HCT116 (cell line): ENCODE data around the gene ZNF212. TPM values are rescaled to one million over a fixed set of nuclear protein-coding genes. Genes with fewer than 3 reads are reported as not detected.

Experiments
- ATAC-seq: fragments of 200-7000 bp; cut with Tn5 transposase; 2 replicates; pipeline ENCODE4 v1.9.1; 2020; ENCODE audit warnings: mild to moderate bottlenecking, moderate library complexity
- Bru-seq: library from RNA; stranded (reverse); fragments of 400-500 nt; gene quantifications from one replicate; lab custom pipeline; 2021; lab: Mats Ljungman, UMichigan
- BruChase-seq, 2 experiments: library from RNA; stranded (reverse); fragments of 400-500 nt; gene quantifications; one replicate each; lab custom pipeline; 2021; lab: Mats Ljungman, UMichigan
- BruUV-seq: library from RNA; stranded (reverse); fragments of 400-500 nt; replicated peaks from 2 replicates; lab custom pipeline; 2021; lab: Mats Ljungman, UMichigan
- CTCF ChIA-PET: fragments of 300-600 bp; sonication (Branson Sonifier 250); formaldehyde crosslinking; loops from one replicate; lab custom pipeline; 2021; ENCODE audit warnings: antibody characterized with exemption; lab: Charles Lee
- POLR2A ChIA-PET: fragments of 300-600, 350-600 bp; sonication (Branson Sonifier 250); formaldehyde crosslinking; loops from one replicate; lab custom pipeline; 2021; ENCODE audit warnings: antibody characterized with exemption; lab: Charles Lee
- RAD21 ChIA-PET, 2 experiments: fragments of 300-600 bp; sonication (Branson Sonifier 250); formaldehyde crosslinking; loops; one replicate each; lab custom pipeline; 2023; ENCODE audit warnings: low total read pairs in 2 of 2; ENCODE audit not compliant: uncharacterized antibody in 2 of 2, unreplicated experiment in 2 of 2, low non-redundant PET in 1 of 2; lab: Charles Lee
- DNase-seq: peaks from one replicate; pipeline ENCODE4 v3.0.0-alpha.2; 2010; ENCODE audit warnings: low read depth, low spot score
- H2AFZ ChIP-seq: fragments of 200-600 bp; shearing (Covaris generic), sonication (generic); 2 replicates; pipeline ENCODE4 v1.6.1; 2017; ENCODE audit warnings: low read depth, mixed run types, mixed read lengths, antibody characterized with exemption, low read length; ENCODE audit not compliant: poor library complexity, severe bottlenecking
- H3K27ac ChIP-seq: 2 replicates; pipeline ENCODE4 v1.5.1; 2012; ENCODE audit warnings: low read depth, low read length
- H3K27me3 ChIP-seq: fragments of 200-600 bp; sonication (generic); 2 replicates; pipeline ENCODE4 v1.6.1; 2016; ENCODE audit warnings: mixed run types, low read length, mixed read lengths; ENCODE audit not compliant: insufficient read depth
- H3K36me3 ChIP-seq, 2 experiments: fragments of 200-500 bp in 1 of 2; fragments of 200-600 bp in 1 of 2; sonication (Bioruptor generic) in 1 of 2; sonication (generic) in 1 of 2; 2 replicates each; pipeline versions ENCODE4 v1.5.1 to v1.6.1; 2014 to 2016; ENCODE audit warnings: low read length in 2 of 2, inconsistent platforms in 1 of 2, mixed read lengths in 1 of 2, mixed run types in 1 of 2; ENCODE audit not compliant: insufficient read depth in 2 of 2, control insufficient read depth in 1 of 2
- H3K4me1 ChIP-seq, 2 experiments: fragments of 200-600 bp in 1 of 2; sonication (generic) in 1 of 2; 2 replicates each; pipeline versions ENCODE4 v1.5.1 to v1.6.1; 2012 to 2017; ENCODE audit warnings: low read length in 2 of 2, inconsistent platforms in 1 of 2, mild to moderate bottlenecking in 1 of 2, mixed read lengths in 1 of 2, mixed run types in 1 of 2, moderate library complexity in 1 of 2; ENCODE audit not compliant: insufficient read depth in 2 of 2, control insufficient read depth in 1 of 2
- H3K4me2 ChIP-seq: fragments of 200-600 bp; sonication (generic); 2 replicates; pipeline ENCODE4 v1.6.1; 2017; ENCODE audit warnings: mixed run types, low read length, mixed read lengths
- H3K4me3 ChIP-seq, 2 experiments: fragments of 200-600 bp in 1 of 2; sonication (generic) in 1 of 2; replicated peaks in 1 of 2; 2 replicates each; pipeline ENCODE4 v1.5.1; 2011 to 2016; ENCODE audit warnings: low read length in 2 of 2, control low read depth in 1 of 2, low read depth in 1 of 2, mild to moderate bottlenecking in 1 of 2, mixed read lengths in 1 of 2, mixed run types in 1 of 2
- H3K79me2 ChIP-seq: fragments of 200-600 bp; sonication (generic); 2 replicates; pipeline ENCODE4 v1.6.1; 2017; ENCODE audit warnings: mild to moderate bottlenecking, mixed run types, low read length, moderate library complexity, mixed read lengths; ENCODE audit not compliant: insufficient read depth
- H3K9ac ChIP-seq: fragments of 200-600 bp; sonication (generic); 2 replicates; pipeline ENCODE4 v1.6.1; 2016; ENCODE audit warnings: low read length, mixed read lengths
- H3K9me2 ChIP-seq: fragments of 200-600 bp; sonication (generic), shearing (Covaris generic); 2 replicates; pipeline ENCODE4 v1.6.1; 2017; ENCODE audit warnings: mixed run types, mild to moderate bottlenecking, moderate library complexity; ENCODE audit not compliant: insufficient read depth
- H3K9me3 ChIP-seq, 2 experiments: fragments of 200-500 bp in 1 of 2; fragments of 200-600 bp in 1 of 2; sonication (Bioruptor generic) in 1 of 2; sonication (generic) in 1 of 2; 2 replicates each; pipeline ENCODE4 v1.6.1; 2014 to 2017; ENCODE audit warnings: low read length in 2 of 2, mixed read lengths in 2 of 2, inconsistent platforms in 1 of 2, low read depth in 1 of 2, mild to moderate bottlenecking in 1 of 2, mixed run types in 1 of 2, moderate library complexity in 1 of 2; ENCODE audit not compliant: control insufficient read depth in 1 of 2, insufficient read depth in 1 of 2
- H4K20me1 ChIP-seq: fragments of 200-600 bp; sonication (generic), shearing (Covaris generic); 2 replicates; pipeline ENCODE4 v1.6.1; 2017; ENCODE audit warnings: mixed run types, mild to moderate bottlenecking, moderate library complexity; ENCODE audit not compliant: insufficient read depth
- CBX3 ChIP-seq: IDR thresholded peaks from 2 replicates; pipeline ENCODE4 v1.6.1; 2012; ENCODE audit warnings: low read depth
- EGR1 ChIP-seq: IDR thresholded peaks from 2 replicates; pipeline ENCODE4 v1.6.1; 2012; ENCODE audit warnings: low read depth
- EZH2 ChIP-seq: fragments of 200-600 bp; sonication (generic); IDR thresholded peaks from 2 replicates; pipeline ENCODE4 v1.6.1; 2017; ENCODE audit warnings: antibody characterized with exemption, mixed run types
- EZH2phosphoT487 ChIP-seq: fragments of 200-600 bp; IDR thresholded peaks from 2 replicates; pipeline ENCODE4 v1.6.1; 2018; ENCODE audit warnings: antibody characterized with exemption, borderline replicate concordance
- FOSL1 ChIP-seq: IDR thresholded peaks from 2 replicates; pipeline ENCODE4 v1.6.1; 2012; ENCODE audit warnings: low read depth
- JUND ChIP-seq: IDR thresholded peaks from 2 replicates; pipeline ENCODE4 v1.6.1; 2012
- POLR2AphosphoS5 ChIP-seq: IDR thresholded peaks from 2 replicates; pipeline ENCODE4 v1.6.1; 2011; ENCODE audit warnings: mild to moderate bottlenecking, low read depth, low read length, moderate library complexity
- RAD21 ChIP-seq: IDR thresholded peaks from 2 replicates; pipeline ENCODE4 v1.6.1; 2012; ENCODE audit warnings: low read depth, mild to moderate bottlenecking
- SIN3A ChIP-seq: IDR thresholded peaks from 2 replicates; pipeline ENCODE4 v1.6.1; 2012; ENCODE audit warnings: low read depth
- SP1 ChIP-seq: IDR thresholded peaks from 2 replicates; pipeline ENCODE4 v1.6.1; 2012; ENCODE audit warnings: low read depth
- TCF7L2 ChIP-seq: IDR thresholded peaks from 2 replicates; pipeline ENCODE4 v1.7.0; 2011; ENCODE audit warnings: borderline replicate concordance, inconsistent platforms; ENCODE audit not compliant: insufficient read depth, insufficient read length; ENCODE audit errors: extremely low read depth
- YY1 ChIP-seq: IDR thresholded peaks from 2 replicates; pipeline ENCODE4 v1.6.1; 2011; ENCODE audit warnings: low read length, low read depth, moderate library complexity, mild to moderate bottlenecking; ENCODE audit not compliant: insufficient replicate concordance; ENCODE audit errors: extremely low read depth
- ZNF274 ChIP-seq: fragments of 200-500 bp; sonication (Bioruptor generic); IDR thresholded peaks from 2 replicates; pipeline ENCODE4 v1.6.1; 2014; ENCODE audit warnings: mild to moderate bottlenecking, low read depth, low read length, inconsistent platforms
- intact Hi-C: fragments of 100-400 bp; cut with micrococcal nuclease; formaldehyde crosslinking; loops from 2 replicates; pipeline ENCODE4 v1.10.0; 2022
- long read RNA-seq: library from polyadenylated mRNA; unstranded; transcript quantifications from one replicate; pipeline ENCODE4 v2.0.0, GENCODE V29; 2021; ENCODE audit not compliant: unreplicated experiment
- polyA plus RNA-seq: library from polyadenylated mRNA; unstranded; fragments of >200 nt; gene quantifications from 2 replicates; pipeline ENCODE4 v1.2.1, GENCODE V29; 2012; ENCODE audit warnings: missing spikeins
- total RNA-seq: library from RNA; stranded (reverse); gene quantifications from one replicate; pipeline ENCODE4 v1.2.1, GENCODE V29; 2021; ENCODE audit not compliant: unreplicated experiment
- TF ChIP-seq, protein P1 (sequence below), 3 experiments: fragments of 200-600 bp in 1 of 3; sonication (generic) in 1 of 3; IDR thresholded peaks in 2 of 3; conservative IDR thresholded peaks in 1 of 3; 2 replicates each; pipeline ENCODE4 v1.5.1; 2012 to 2017; ENCODE audit warnings: low read depth in 2 of 3, low read length in 2 of 3, antibody characterized with exemption in 1 of 3, borderline replicate concordance in 1 of 3, control low read depth in 1 of 3, mild to moderate bottlenecking in 1 of 3, mixed read lengths in 1 of 3, mixed run types in 1 of 3, moderate library complexity in 1 of 3; ENCODE audit not compliant: insufficient read depth in 1 of 3
- TF ChIP-seq, protein P2 (sequence below): IDR thresholded peaks from 2 replicates; pipeline ENCODE4 v1.6.1; 2011; ENCODE audit warnings: mild to moderate bottlenecking, low read length, moderate library complexity; ENCODE audit not compliant: insufficient replicate concordance; ENCODE audit errors: extremely low read depth
- TF ChIP-seq, protein P3 (sequence below): IDR thresholded peaks from 2 replicates; pipeline ENCODE4 v1.6.1; 2012
- TF ChIP-seq, protein P4 (sequence below): IDR thresholded peaks from 2 replicates; pipeline ENCODE4 v1.6.1; 2012

The ZNF212 gene
- total RNA-seq (13.7 TPM), Bru-seq, nascent RNA (percentile 85 among the genes with signal in this experiment), BruChase-seq, experiment 1, labeled RNA remaining after a 6-hour chase (percentile 81 among the genes with signal in this experiment), BruChase-seq, experiment 2, labeled RNA remaining after a 2-hour chase (percentile 81 among the genes with signal in this experiment)
- polyA plus RNA-seq, result 7.2 and 8.6 TPM in 2 replicates
- long read RNA-seq, transcript ZNF212-201 (5 exons, 2,810 nt), result major isoform, 5 of 16 reads
- long read RNA-seq, partial matches to known transcripts, result 0 of 16 reads
- long read RNA-seq, other reads (novel, unspliced or antisense), result 11 of 16 reads

DNA sequence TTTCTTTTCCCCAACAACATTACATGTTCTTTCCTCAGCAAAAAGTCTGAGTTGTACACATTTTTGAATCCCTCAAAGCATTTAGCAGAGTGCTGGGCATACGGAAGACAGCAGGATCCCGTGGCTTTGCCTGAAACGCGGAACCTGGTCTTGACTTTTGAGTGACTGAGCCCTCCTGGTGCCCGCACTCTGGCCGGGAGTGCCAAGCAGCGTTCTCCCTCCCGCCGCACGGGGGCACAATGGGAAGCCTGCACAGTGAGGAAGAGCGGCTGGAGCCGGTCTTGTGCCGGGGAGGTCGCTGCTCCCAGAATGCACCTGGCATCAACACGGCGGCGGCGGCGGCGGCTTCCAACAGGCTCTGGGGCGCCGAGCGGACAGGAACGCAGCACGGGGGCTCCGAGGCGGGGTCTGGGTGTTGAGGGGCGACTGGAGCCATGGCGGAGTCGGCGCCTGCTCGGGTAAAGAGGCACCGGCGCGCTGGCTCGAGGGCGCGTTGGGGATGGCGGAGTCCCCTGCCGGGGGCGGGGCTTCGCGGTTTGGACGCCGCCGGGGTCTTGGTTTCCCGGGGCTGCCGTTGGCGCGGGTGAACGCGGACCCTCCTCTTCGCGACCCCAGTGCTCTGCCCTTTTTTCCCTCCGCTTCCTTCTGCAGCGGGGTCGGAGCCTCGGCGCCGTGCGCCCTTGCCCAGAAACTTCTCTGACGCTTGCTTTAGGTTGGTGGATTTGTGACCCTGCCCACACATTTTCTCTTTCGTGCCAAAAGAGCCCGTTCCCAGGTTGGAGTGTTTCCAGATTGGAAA lies at the start of gene ZNF212:
Gene ZNF212 (plus strand): TSS at position 307 of the 799 bp plus-strand sequence. CDS start 128 bp downstream, at position 435.
- Histone ChIP-seq H3K9ac (peak within 1 kb of the TSS; percentile 73), H3K9me3 (0 out of 4 replicates have a peak, but pooled peaks cover 0 to 3% of the 10 kb centered on the region in 2 experiments), H2AFZ (peak within 1 kb of the TSS; percentile 66), H3K9me2 (no peaks in the 10 kb centered on the region), H3K36me3 (no peaks in the 10 kb centered on the region; a peak in 1 of 4 replicates), H3K27me3 (no peaks in the 10 kb centered on the region), H3K79me2 (peaks cover 36% of the 10 kb centered on the region), H3K4me3 (peak within 1 kb of the TSS; percentile 76 to 96), H3K4me2 (peak within 1 kb of the TSS; percentile 82), H4K20me1 (no peaks in the 10 kb centered on the region), H3K27ac (peak within 1 kb of the TSS; percentile 58; the same call in 1 of the 2 replicates), H3K4me1 (peaks cover 0 to 17% of the 10 kb centered on the region in 2 experiments; a peak in 2 of 4 replicates)
- intact Hi-C loops, result no loop called here
- ATAC-seq (peak; percentile 100), DNase-seq (peak; percentile 80)
- ChIA-PET RAD21 (no interaction called here), POLR2A (no interaction called here), CTCF (no interaction called here)
- BruUV-seq, result no TSS peak
- TF ChIP-seq JUND, result no peak
- TF ChIP-seq FOSL1, result peak; percentile 13; the same call in 1 of the 2 replicates
- TF ChIP-seq, protein P1, sequence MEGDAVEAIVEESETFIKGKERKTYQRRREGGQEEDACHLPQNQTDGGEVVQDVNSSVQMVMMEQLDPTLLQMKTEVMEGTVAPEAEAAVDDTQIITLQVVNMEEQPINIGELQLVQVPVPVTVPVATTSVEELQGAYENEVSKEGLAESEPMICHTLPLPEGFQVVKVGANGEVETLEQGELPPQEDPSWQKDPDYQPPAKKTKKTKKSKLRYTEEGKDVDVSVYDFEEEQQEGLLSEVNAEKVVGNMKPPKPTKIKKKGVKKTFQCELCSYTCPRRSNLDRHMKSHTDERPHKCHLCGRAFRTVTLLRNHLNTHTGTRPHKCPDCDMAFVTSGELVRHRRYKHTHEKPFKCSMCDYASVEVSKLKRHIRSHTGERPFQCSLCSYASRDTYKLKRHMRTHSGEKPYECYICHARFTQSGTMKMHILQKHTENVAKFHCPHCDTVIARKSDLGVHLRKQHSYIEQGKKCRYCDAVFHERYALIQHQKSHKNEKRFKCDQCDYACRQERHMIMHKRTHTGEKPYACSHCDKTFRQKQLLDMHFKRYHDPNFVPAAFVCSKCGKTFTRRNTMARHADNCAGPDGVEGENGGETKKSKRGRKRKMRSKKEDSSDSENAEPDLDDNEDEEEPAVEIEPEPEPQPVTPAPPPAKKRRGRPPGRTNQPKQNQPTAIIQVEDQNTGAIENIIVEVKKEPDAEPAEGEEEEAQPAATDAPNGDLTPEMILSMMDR (IDR thresholded peaks at IDR 0.05 in 2 of 3, conservative IDR thresholded peaks at IDR 0.05 in 1 of 3; ENCODE audit: borderline replicate concordance in 1 of 3, insufficient read depth in 1 of 3, low read depth in 2 of 3, low read length in 2 of 3), result peak; percentile 84 to 92 (median 91)
- peak; percentile 37 for TF ChIP-seq TCF7L2
- TF ChIP-seq SIN3A, result peak; percentile 85; the same call in 1 of the 2 replicates
- TF ChIP-seq CBX3, result peak; percentile 96
- TF ChIP-seq SP1, result peak; percentile 83
- TF ChIP-seq, protein P2, sequence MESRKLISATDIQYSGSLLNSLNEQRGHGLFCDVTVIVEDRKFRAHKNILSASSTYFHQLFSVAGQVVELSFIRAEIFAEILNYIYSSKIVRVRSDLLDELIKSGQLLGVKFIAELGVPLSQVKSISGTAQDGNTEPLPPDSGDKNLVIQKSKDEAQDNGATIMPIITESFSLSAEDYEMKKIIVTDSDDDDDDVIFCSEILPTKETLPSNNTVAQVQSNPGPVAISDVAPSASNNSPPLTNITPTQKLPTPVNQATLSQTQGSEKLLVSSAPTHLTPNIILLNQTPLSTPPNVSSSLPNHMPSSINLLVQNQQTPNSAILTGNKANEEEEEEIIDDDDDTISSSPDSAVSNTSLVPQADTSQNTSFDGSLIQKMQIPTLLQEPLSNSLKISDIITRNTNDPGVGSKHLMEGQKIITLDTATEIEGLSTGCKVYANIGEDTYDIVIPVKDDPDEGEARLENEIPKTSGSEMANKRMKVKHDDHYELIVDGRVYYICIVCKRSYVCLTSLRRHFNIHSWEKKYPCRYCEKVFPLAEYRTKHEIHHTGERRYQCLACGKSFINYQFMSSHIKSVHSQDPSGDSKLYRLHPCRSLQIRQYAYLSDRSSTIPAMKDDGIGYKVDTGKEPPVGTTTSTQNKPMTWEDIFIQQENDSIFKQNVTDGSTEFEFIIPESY, result peak; percentile 61
- peak; percentile 88 for TF ChIP-seq YY1
- no peak for TF ChIP-seq EZH2phosphoT487
- no peak for TF ChIP-seq EZH2
- TF ChIP-seq RAD21, result peak; percentile 59
- 0 out of 2 replicates have a peak, but pooled peaks have one; percentile 32 for TF ChIP-seq EGR1
- TF ChIP-seq, protein P3, sequence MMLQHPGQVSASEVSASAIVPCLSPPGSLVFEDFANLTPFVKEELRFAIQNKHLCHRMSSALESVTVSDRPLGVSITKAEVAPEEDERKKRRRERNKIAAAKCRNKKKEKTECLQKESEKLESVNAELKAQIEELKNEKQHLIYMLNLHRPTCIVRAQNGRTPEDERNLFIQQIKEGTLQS, result no peak
- TF ChIP-seq ZNF274, result no peak
- TF ChIP-seq, protein P4, sequence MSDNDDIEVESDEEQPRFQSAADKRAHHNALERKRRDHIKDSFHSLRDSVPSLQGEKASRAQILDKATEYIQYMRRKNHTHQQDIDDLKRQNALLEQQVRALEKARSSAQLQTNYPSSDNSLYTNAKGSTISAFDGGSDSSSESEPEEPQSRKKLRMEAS, result peak; percentile 88
- peak; percentile 84 for TF ChIP-seq POLR2AphosphoS5
